ENCODE measurements around the gene MICAL3.

MICAL3 gene

GRCh38 chr22:17931400-17931825 is 92.9 kb downstream of the MICAL3 start:
- no peak for TF ChIP-seq CTCF (IDR thresholded peaks at IDR 0.05; ENCODE audit: low read depth, low read length)
- in situ Hi-C loops (cut with HindIII; ENCODE audit: low sequenced_read_pairs) = no loop called here
- H3K4me3 ChIP-seq (ENCODE audit: low read depth, low read length) = no peak overlapping the region
- no peak for DNase-seq (ENCODE audit: low read depth, low spot score)

GRCh38 chr22:17930455-17931313 is 93.7 kb downstream of the MICAL3 start:
- no peak for TF ChIP-seq CTCF (IDR thresholded peaks at IDR 0.05; ENCODE audit: low read depth, low read length)
- H3K4me3 ChIP-seq (ENCODE audit: low read depth, low read length) = no peak overlapping the region
- no peak for DNase-seq (ENCODE audit: low read depth, low spot score)
- in situ Hi-C loops (cut with HindIII; ENCODE audit: low sequenced_read_pairs) = no loop called here

- no peak for DNase-seq (ENCODE audit: low read depth, low spot score)
Observed at GRCh38 chr22:17929909-17930308, 94.5 kb downstream of the MICAL3 start.

GRCh38 chr22:17928391-17928790 is 96.0 kb downstream of the MICAL3 start:
- DNase-seq (ENCODE audit: low read depth, low spot score) = no peak
- TF ChIP-seq CTCF (IDR thresholded peaks at IDR 0.05; ENCODE audit: low read depth, low read length) = no peak
- in situ Hi-C loops (cut with HindIII; ENCODE audit: low sequenced_read_pairs) = no loop called here
- H3K4me3 ChIP-seq (ENCODE audit: low read depth, low read length) = no peak overlapping the region

More at GRCh38 chr22:17929909-17930308, 94.5 kb downstream of the MICAL3 start:
- in situ Hi-C loops (cut with HindIII; ENCODE audit: low sequenced_read_pairs) = no loop called here
- H3K4me3 ChIP-seq (ENCODE audit: low read depth, low read length) = no peak overlapping the region
- no peak for TF ChIP-seq CTCF (IDR thresholded peaks at IDR 0.05; ENCODE audit: low read depth, low read length)

- in situ Hi-C loops (cut with HindIII; ENCODE audit: low sequenced_read_pairs) = no loop called here
- no peak for DNase-seq (ENCODE audit: low read depth, low spot score)
- TF ChIP-seq CTCF (IDR thresholded peaks at IDR 0.05; ENCODE audit: low read depth, low read length) = no peak
- no peak overlapping the region for H3K4me3 ChIP-seq (ENCODE audit: low read depth, low read length)
Observed at GRCh38 chr22:17927062-17927461, 97.3 kb downstream of the MICAL3 start.

GRCh38 chr22:17926516-17926915 is 97.8 kb downstream of the MICAL3 start:
- no peak for TF ChIP-seq CTCF (IDR thresholded peaks at IDR 0.05; ENCODE audit: low read depth, low read length)
- in situ Hi-C loops (cut with HindIII; ENCODE audit: low sequenced_read_pairs) = no loop called here
- no peak for DNase-seq (ENCODE audit: low read depth, low spot score)
- no peak overlapping the region for H3K4me3 ChIP-seq (ENCODE audit: low read depth, low read length)

Data from astrocyte of the spinal cord (primary cell).